ENCODE results near the gene HSF5.

DNA sequence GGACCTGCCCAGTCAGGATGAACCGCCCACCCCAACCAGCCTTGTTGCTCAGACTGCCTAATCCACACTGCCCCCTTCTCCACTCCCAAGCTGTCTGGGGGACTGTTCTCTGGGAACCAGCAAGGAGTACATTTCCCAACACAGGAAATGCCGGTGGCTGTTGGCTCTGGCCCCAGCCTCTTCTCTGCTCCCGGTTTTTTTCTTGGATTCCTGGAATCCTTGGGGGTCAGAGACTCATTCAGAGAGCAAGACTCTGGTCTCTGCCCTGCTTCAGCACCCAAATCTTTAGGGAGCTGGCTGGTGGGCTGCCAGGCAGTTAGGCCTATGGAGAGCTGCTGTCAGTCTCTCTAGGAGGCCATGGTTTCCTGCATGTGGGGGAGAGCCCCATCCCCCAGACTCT is 37.0 kb upstream of the HSF5 start:
- TF ChIP-seq, protein P1, sequence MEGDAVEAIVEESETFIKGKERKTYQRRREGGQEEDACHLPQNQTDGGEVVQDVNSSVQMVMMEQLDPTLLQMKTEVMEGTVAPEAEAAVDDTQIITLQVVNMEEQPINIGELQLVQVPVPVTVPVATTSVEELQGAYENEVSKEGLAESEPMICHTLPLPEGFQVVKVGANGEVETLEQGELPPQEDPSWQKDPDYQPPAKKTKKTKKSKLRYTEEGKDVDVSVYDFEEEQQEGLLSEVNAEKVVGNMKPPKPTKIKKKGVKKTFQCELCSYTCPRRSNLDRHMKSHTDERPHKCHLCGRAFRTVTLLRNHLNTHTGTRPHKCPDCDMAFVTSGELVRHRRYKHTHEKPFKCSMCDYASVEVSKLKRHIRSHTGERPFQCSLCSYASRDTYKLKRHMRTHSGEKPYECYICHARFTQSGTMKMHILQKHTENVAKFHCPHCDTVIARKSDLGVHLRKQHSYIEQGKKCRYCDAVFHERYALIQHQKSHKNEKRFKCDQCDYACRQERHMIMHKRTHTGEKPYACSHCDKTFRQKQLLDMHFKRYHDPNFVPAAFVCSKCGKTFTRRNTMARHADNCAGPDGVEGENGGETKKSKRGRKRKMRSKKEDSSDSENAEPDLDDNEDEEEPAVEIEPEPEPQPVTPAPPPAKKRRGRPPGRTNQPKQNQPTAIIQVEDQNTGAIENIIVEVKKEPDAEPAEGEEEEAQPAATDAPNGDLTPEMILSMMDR (IDR thresholded peaks at IDR 0.05; ENCODE audit: low read depth, low read length, missing input control), result no peak
- TF ChIP-seq, protein P2, sequence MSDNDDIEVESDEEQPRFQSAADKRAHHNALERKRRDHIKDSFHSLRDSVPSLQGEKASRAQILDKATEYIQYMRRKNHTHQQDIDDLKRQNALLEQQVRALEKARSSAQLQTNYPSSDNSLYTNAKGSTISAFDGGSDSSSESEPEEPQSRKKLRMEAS (IDR thresholded peaks at IDR 0.05), result no peak

All from liver (tissue), 2 donors.